ENCODE data around the gene ASB11. TPM values are rescaled to one million over a fixed set of nuclear protein-coding genes. Genes with fewer than 3 reads are reported as not detected.
"Not testable (repeated sequence)": the region's sequence is repeated elsewhere in the genome, so short reads cannot be mapped to it uniquely, and the experiment has no call there.

Gene ASB11
- polyA plus RNA-seq, 3 donors, result not detected

- Mint-ChIP-seq H3K9me3 (peaks cover 0 to 4% (median 0%) of the 10 kb centered on the region in 7 donors), H3K36me3 (no peaks in the 10 kb centered on the region), H3K4me1 (no peaks in the 10 kb centered on the region), H3K27me3 (ENCODE audit: low read depth in 3 of 3) (peaks cover 0 to 22% (median 3%) of the 10 kb centered on the region in 3 donors), H3K4me3 (no peak overlapping the region), H3K27ac (no peak overlapping the region)
- Histone ChIP-seq H4K20me1 (ENCODE audit: insufficient read depth, low read length) (no peaks in the 10 kb centered on the region), H3K4me1 (ENCODE audit: control insufficient read depth in 1 of 2, insufficient read depth in 2 of 2, low read length in 2 of 2) (no peaks in the 10 kb centered on the region), H2AFZ (ENCODE audit: insufficient read depth, low read depth, low read length, poor library complexity, severe bottlenecking) (no peak overlapping the region), H3K79me2 (ENCODE audit: insufficient read depth, low read length) (no peaks in the 10 kb centered on the region), H3K4me2 (replicated peaks; ENCODE audit: extremely low read depth, low read length, poor library complexity, severe bottlenecking) (no peak overlapping the region), H3K9ac (ENCODE audit: insufficient read depth, low read length, poor library complexity, severe bottlenecking) (no peak overlapping the region), H3K4me3 (replicated peaks in 1 of 3; ENCODE audit: low read depth in 2 of 3, low read length in 3 of 3) (no peak overlapping the region), H3K27ac (ENCODE audit: low read depth in 1 of 2, low read length in 2 of 2) (no peak overlapping the region), H3K27me3 (ENCODE audit: control insufficient read depth in 2 of 2, insufficient read depth in 2 of 2, low read length in 2 of 2) (peaks cover 0 to 4% of the 10 kb centered on the region in 2 donors), H3K36me3 (replicated peaks in 1 of 2; ENCODE audit: control insufficient read depth in 1 of 2, insufficient read depth in 2 of 2, low read length in 2 of 2) (no peaks in the 10 kb centered on the region), H3K9me3 (replicated peaks in 1 of 2; ENCODE audit: control insufficient read depth in 1 of 2, insufficient read depth in 1 of 2, low read length in 2 of 2) (no peaks in the 10 kb centered on the region)
- WGBS (ENCODE audit: insufficient coverage), result no CpG with 5 or more reads among the region's 3 CpGs
- intact Hi-C loops (cut with micrococcal nuclease), result no loop called here
- no peak for DNase-seq
- TF ChIP-seq CTCF (IDR thresholded peaks at IDR 0.05), result no peak
Observed at GRCh38 chrX:15310117-15310516, 5.3 kb downstream of the ASB11 start.

DNA sequence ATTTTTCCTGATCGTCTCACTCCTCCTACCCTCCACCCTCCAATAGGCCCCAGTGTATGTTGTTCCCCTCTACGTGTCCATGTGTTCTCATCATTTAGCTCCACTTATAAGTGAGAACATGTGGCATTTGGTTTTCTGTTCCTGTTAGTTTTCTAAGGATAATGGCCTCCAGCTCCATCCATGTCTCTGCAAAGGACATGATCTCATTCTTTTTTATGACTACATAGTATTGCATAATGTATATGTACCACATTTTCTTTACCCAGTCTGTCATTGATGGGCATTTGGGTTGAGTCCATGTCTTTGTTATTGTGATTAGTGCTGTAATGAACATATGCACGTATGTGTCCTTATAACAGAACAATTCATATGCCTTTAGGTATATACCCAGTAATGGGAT lies 9.5 kb downstream of the ASB11 start:
- H3K4me1 Mint-ChIP-seq; H4K20me1 ChIP-seq (ENCODE audit: insufficient read depth, low read length); H3K27me3 ChIP-seq (ENCODE audit: control insufficient read depth in 2 of 2, insufficient read depth in 2 of 2, low read length in 2 of 2); H3K36me3 Mint-ChIP-seq; H3K79me2 ChIP-seq (ENCODE audit: insufficient read depth, low read length); H3K9ac ChIP-seq (ENCODE audit: insufficient read depth, low read length, poor library complexity, severe bottlenecking); H3K4me2 ChIP-seq (replicated peaks; ENCODE audit: extremely low read depth, low read length, poor library complexity, severe bottlenecking); H3K4me3 ChIP-seq (replicated peaks in 1 of 3; ENCODE audit: low read depth in 2 of 3, low read length in 3 of 3); intact Hi-C loops (cut with micrococcal nuclease); DNase-seq; H2AFZ ChIP-seq (ENCODE audit: insufficient read depth, low read depth, low read length, poor library complexity, severe bottlenecking); H3K9me3 ChIP-seq (replicated peaks in 1 of 2; ENCODE audit: control insufficient read depth in 1 of 2, insufficient read depth in 1 of 2, low read length in 2 of 2); H3K27ac ChIP-seq (ENCODE audit: low read depth in 1 of 2, low read length in 2 of 2); H3K4me3 Mint-ChIP-seq; H3K9me3 Mint-ChIP-seq; H3K36me3 ChIP-seq (replicated peaks in 1 of 2; ENCODE audit: control insufficient read depth in 1 of 2, insufficient read depth in 2 of 2, low read length in 2 of 2): not testable (repeated sequence)
- H3K4me1 ChIP-seq (ENCODE audit: control insufficient read depth in 1 of 2, insufficient read depth in 2 of 2, low read length in 2 of 2), result peaks cover 10 to 12% of the 10 kb centered on the region in 2 donors
- Mint-ChIP-seq H3K27me3 (ENCODE audit: low read depth in 3 of 3) (peaks cover 0 to 14% (median 0%) of the 10 kb centered on the region in 3 donors), H3K27ac (peak overlapping the region in 1 of 7 donors; percentile 40)
- no CpG with 5 or more reads among the region's 3 CpGs for WGBS (ENCODE audit: insufficient coverage)
